ENCODE data around the gene LRRC28. TPM values are rescaled to one million over a fixed set of nuclear protein-coding genes. Genes with fewer than 3 reads are reported as not detected.

LRRC28 gene
- total RNA-seq, 1 experiment from 2014 or later = 39.3 TPM

DNA sequence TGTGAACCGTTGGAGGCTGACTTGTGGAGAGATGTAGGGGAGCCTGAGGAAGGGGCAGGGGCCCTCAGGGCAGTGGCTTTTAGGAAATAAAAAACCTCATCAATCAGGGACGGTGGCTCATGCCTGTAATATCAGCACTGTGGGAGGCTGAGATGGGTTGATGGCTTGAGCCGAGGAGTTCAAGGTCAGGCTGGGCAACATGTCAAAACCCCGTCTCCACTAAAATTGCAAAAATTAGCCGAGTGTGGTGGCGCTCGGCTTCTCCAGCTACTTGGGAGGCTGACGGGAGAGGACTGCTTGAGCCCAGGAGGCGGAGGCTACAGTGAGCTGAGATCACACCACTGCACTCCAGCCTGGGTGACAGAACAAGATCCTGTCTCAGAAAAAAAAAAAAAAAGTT lies 9.5 kb upstream of the LRRC28 start:
- H3K4me1 ChIP-seq (ENCODE audit: control insufficient read depth, insufficient read depth, low read length) = no peaks in the 10 kb centered on the region
- intact Hi-C loops (cut with micrococcal nuclease; ENCODE audit: unreplicated experiment) (no loop called here), in situ Hi-C loops (cut with HindIII; ENCODE audit: low pct_unique_long_range_greater_than_20kb, low sequenced_read_pairs) (no loop called here)
- ChIA-PET POLR2A (interaction anchor here (0.6 kb wide), 1 partner anchor 21 kb away, joined by 16 read pairs; no protein-coding TSS in a partner anchor), CTCF (no interaction called here)
- H3K36me3 ChIP-seq (ENCODE audit: control insufficient read depth, insufficient read depth, low read length) = peaks cover 4% of the 10 kb centered on the region; the same call in 1 of the 2 replicates
- DNase-seq (ENCODE audit: low read depth, low spot score) (no peak), ATAC-seq (no peak)
- no peaks in the 10 kb centered on the region for H3K9me3 ChIP-seq (ENCODE audit: control insufficient read depth, insufficient read depth, low read depth, low read length)
- H3K27ac ChIP-seq (ENCODE audit: low read length) = no peak overlapping the region
- BruUV-seq (replicated peaks) = no TSS peak
- TF ChIP-seq POLR2AphosphoS5 (IDR thresholded peaks at IDR 0.05; ENCODE audit: low read depth, low read length) = no peak
- no peak for TF ChIP-seq TCF7L2 (IDR thresholded peaks at IDR 0.05; ENCODE audit: low read depth, low read length)
- no peak for TF ChIP-seq SIN3A (IDR thresholded peaks at IDR 0.05; ENCODE audit: borderline replicate concordance, insufficient read depth, low read depth, low read length)
- no peak for TF ChIP-seq CTCF (IDR thresholded peaks at IDR 0.05)
- TF ChIP-seq REST (IDR thresholded peaks at IDR 0.05; ENCODE audit: insufficient read depth in 1 of 2, low read depth in 2 of 2, low read length in 1 of 2) = no peak
- no peak overlapping the region for H3K4me3 ChIP-seq (ENCODE audit: low read depth in 2 of 2, low read length in 2 of 2)
- no peaks in the 10 kb centered on the region for H3K27me3 ChIP-seq (ENCODE audit: control insufficient read depth, insufficient read depth, low read length)

GRCh38 chr15:99244306-99244705 lies 7.0 kb upstream of the LRRC28 start:
- peaks cover 12% of the 10 kb centered on the region for H3K4me1 ChIP-seq (ENCODE audit: control insufficient read depth, insufficient read depth, low read length)
- TF ChIP-seq TCF7L2 (IDR thresholded peaks at IDR 0.05; ENCODE audit: low read depth, low read length) = no peak
- no peak for TF ChIP-seq SIN3A (IDR thresholded peaks at IDR 0.05; ENCODE audit: borderline replicate concordance, insufficient read depth, low read depth, low read length)
- TF ChIP-seq CTCF (IDR thresholded peaks at IDR 0.05) = no peak
- TF ChIP-seq REST (IDR thresholded peaks at IDR 0.05; ENCODE audit: insufficient read depth in 1 of 2, low read depth in 2 of 2, low read length in 1 of 2) = no peak
- no peak for TF ChIP-seq POLR2AphosphoS5 (IDR thresholded peaks at IDR 0.05; ENCODE audit: low read depth, low read length)
- ATAC-seq (no peak), DNase-seq (ENCODE audit: low read depth, low spot score) (no peak)
- in situ Hi-C loops (cut with HindIII; ENCODE audit: low pct_unique_long_range_greater_than_20kb, low sequenced_read_pairs) = no loop called here
- intact Hi-C loops (cut with micrococcal nuclease; ENCODE audit: unreplicated experiment) = no loop called here
- no TSS peak for BruUV-seq (replicated peaks)
- H3K27ac ChIP-seq (ENCODE audit: low read length) = no peak overlapping the region
- ChIA-PET POLR2A (no interaction called here), CTCF (no interaction called here)
- H3K4me3 ChIP-seq (ENCODE audit: low read depth in 2 of 2, low read length in 2 of 2) = no peak overlapping the region
- H3K36me3 ChIP-seq (ENCODE audit: control insufficient read depth, insufficient read depth, low read length) = peaks cover 4% of the 10 kb centered on the region; the same call in 1 of the 2 replicates
- no peaks in the 10 kb centered on the region for H3K9me3 ChIP-seq (ENCODE audit: control insufficient read depth, insufficient read depth, low read depth, low read length)
- no peaks in the 10 kb centered on the region for H3K27me3 ChIP-seq (ENCODE audit: control insufficient read depth, insufficient read depth, low read length)
